Gastrocnemius medialis (tissue), 4 donors: ENCODE data around the gene TNNI3K. TPM values are rescaled to one million over a fixed set of nuclear protein-coding genes. Genes with fewer than 3 reads are reported as not detected.

Source experiments
- ATAC-seq, 2 donors: fragments of 150-250 bp; one replicate each; pipeline ENCODE4 v1.9.1; 2016
- DNase-seq, 2 donors: peaks; one replicate each; pipeline ENCODE4 v3.0.0-alpha.2; 2019
- H3K27ac ChIP-seq, 4 donors: fragments of 200-600 bp; sonication (generic); 1 replicate in 1 of 4; 2 replicates in 3 of 4; pipeline ENCODE4 v1.5.1; 2016 to 2018; ENCODE audit warnings: mild to moderate bottlenecking in 2 of 4, moderate library complexity in 1 of 4
- H3K27me3 ChIP-seq, 3 donors: fragments of 200-600 bp; sonication (generic) in 2 of 3; 1 replicate in 1 of 3; 2 replicates in 2 of 3; pipeline versions ENCODE4 v1.5.1 to v1.6.0; 2016 to 2019; ENCODE audit warnings: mild to moderate bottlenecking in 1 of 3, moderate library complexity in 1 of 3
- H3K36me3 ChIP-seq, 2 donors: fragments of 200-600 bp; sonication (generic) in 1 of 2; one replicate each; pipeline ENCODE4 v1.5.1; 2017 to 2018
- H3K4me1 ChIP-seq, 2 donors: fragments of 200-600 bp; sonication (generic) in 1 of 2; one replicate each; pipeline ENCODE4 v1.5.1; 2016 to 2017; ENCODE audit warnings: mild to moderate bottlenecking in 2 of 2
- H3K4me3 ChIP-seq, 4 donors: fragments of 200-600 bp; sonication (generic) in 3 of 4; 1 replicate in 1 of 4; 2 replicates in 3 of 4; pipeline ENCODE4 v1.5.1; 2016 to 2019; ENCODE audit warnings: mild to moderate bottlenecking in 2 of 4
- H3K9me3 ChIP-seq, 3 donors: fragments of 200-600 bp; sonication (generic) in 2 of 3; 1 replicate in 1 of 3; 2 replicates in 2 of 3; pipeline ENCODE4 v1.5.1; 2016 to 2019
- CTCF ChIP-seq, 5 experiments: fragments of 450-650 bp in 3 of 5; fragments of 200-600 bp in 2 of 5; sonication (generic) in 2 of 5; IDR thresholded peaks in 4 of 5; conservative IDR thresholded peaks in 1 of 5; 1 replicate in 4 of 5; 2 replicates in 1 of 5; pipeline ENCODE4 v1.5.1; 2016 to 2019; ENCODE audit warnings: antibody characterized with exemption in 5 of 5, mild to moderate bottlenecking in 3 of 5, moderate library complexity in 3 of 5
- POLR2A ChIP-seq, 2 donors: fragments of 450-650 bp; IDR thresholded peaks; one replicate each; pipeline ENCODE4 v1.6.1; 2017; ENCODE audit warnings: antibody characterized with exemption in 2 of 2, mild to moderate bottlenecking in 2 of 2, moderate library complexity in 2 of 2
- in situ Hi-C, 4 donors: fragments of 200-750 bp; cut with MboI; loops; one replicate each; pipeline versions ENCODE4 v1.15.0 to v1.8.0; 2017; ENCODE audit warnings: low sequenced_read_pairs in 4 of 4
- intact Hi-C: fragments of 100-400 bp; cut with DNase I; formaldehyde crosslinking; loops from one replicate; pipeline ENCODE4 v1.15.1; 2023; ENCODE audit warnings: low total_unique reads
- total RNA-seq, 4 donors: library from RNA; depleted of rRNA; stranded (reverse); fragments of >200 nt; gene quantifications; one replicate each; pipeline versions ENCODE4 v1.1.0 to v1.2.3, GENCODE V29; 2016

Gene TNNI3K
- total RNA-seq, 4 donors from 2014 or later, result 0.39 to 8.6 (median 4.0) TPM

GRCh38 chr1:74502432-74502831 lies 267.2 kb downstream of the TNNI3K start:
- no peaks in the 10 kb centered on the region for H3K27me3 ChIP-seq
- no peak for TF ChIP-seq POLR2A (IDR thresholded peaks at IDR 0.05)
- no peak for TF ChIP-seq CTCF (IDR thresholded peaks at IDR 0.05 in 4 of 5, conservative IDR thresholded peaks at IDR 0.05 in 1 of 5)
- H3K4me1 ChIP-seq, result peaks cover 0 to 3% of the 10 kb centered on the region in 2 donors
- intact Hi-C loops, result no loop called here
- in situ Hi-C loops, result no loop called here
- DNase-seq, result no peak
- no peak overlapping the region for H3K27ac ChIP-seq
- H3K4me3 ChIP-seq, result no peak overlapping the region
- H3K36me3 ChIP-seq, result no peaks in the 10 kb centered on the region
- no peak for ATAC-seq
- no peaks in the 10 kb centered on the region for H3K9me3 ChIP-seq

- TF ChIP-seq CTCF (IDR thresholded peaks at IDR 0.05 in 4 of 5, conservative IDR thresholded peaks at IDR 0.05 in 1 of 5) (no peak), POLR2A (IDR thresholded peaks at IDR 0.05) (no peak)
- H3K27ac ChIP-seq, result no peak overlapping the region
- H3K4me3 ChIP-seq, result no peak overlapping the region
- peaks cover 0 to 3% of the 10 kb centered on the region in 2 donors for H3K4me1 ChIP-seq
- H3K36me3 ChIP-seq, result no peaks in the 10 kb centered on the region
- no peak for DNase-seq
- intact Hi-C loops, result no loop called here
- H3K27me3 ChIP-seq, result no peaks in the 10 kb centered on the region
- no peak for ATAC-seq
- in situ Hi-C loops, result no loop called here
- no peaks in the 10 kb centered on the region for H3K9me3 ChIP-seq
Measured at GRCh38 chr1:74502858-74503257, 267.7 kb downstream of the TNNI3K start.

DNA sequence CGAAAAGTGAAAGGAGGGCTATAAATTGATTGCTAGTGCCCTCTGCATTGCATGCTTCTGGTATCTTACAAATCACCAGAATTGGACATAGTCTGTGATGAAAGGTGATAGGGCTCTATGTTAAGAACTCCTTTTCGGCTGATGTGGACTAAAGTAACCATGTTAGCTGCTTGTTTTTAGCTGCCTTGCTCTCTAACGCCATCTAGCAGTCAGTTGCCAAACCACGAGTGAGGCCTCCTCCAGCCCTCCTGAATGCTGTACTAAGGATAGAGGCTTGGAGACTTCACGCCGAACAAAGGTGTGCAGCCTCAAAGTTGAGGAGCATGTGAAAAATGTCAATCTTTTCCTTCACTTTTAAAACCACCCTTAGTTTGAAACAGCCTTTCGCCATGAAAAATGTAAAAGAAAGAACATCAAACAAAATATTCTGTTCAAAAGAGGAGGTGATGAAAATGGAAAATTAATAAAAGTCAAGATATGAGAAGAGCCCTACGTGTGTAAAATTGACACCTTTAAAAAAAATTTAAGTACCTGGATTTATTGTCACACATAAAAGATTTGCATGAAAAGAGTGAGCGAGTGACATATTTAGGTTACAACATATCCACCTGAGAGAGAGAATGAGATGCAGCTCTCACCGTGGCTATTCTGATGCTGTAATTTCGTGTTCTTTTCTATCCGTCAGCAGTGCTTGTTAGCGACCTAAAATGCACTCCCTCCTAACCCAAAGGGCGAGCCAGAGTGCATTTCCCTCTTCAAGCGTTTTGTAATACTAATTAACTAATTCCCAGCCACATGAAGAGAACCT lies 269.1 kb downstream of the TNNI3K start:
- no peak overlapping the region for H3K4me3 ChIP-seq
- H3K4me1 ChIP-seq, result peaks cover 0 to 3% of the 10 kb centered on the region in 2 donors
- intact Hi-C loops, result no loop called here
- no peak overlapping the region for H3K27ac ChIP-seq
- H3K27me3 ChIP-seq, result no peaks in the 10 kb centered on the region
- TF ChIP-seq CTCF (IDR thresholded peaks at IDR 0.05 in 4 of 5, conservative IDR thresholded peaks at IDR 0.05 in 1 of 5) (peak in 2 of 5 experiments; percentile 40 to 54), POLR2A (IDR thresholded peaks at IDR 0.05) (no peak)
- peak in 1 of 2 donors; percentile 58 for ATAC-seq
- in situ Hi-C loops, result no loop called here
- H3K9me3 ChIP-seq, result no peaks in the 10 kb centered on the region
- H3K36me3 ChIP-seq, result no peaks in the 10 kb centered on the region
- no peak for DNase-seq

DNA sequence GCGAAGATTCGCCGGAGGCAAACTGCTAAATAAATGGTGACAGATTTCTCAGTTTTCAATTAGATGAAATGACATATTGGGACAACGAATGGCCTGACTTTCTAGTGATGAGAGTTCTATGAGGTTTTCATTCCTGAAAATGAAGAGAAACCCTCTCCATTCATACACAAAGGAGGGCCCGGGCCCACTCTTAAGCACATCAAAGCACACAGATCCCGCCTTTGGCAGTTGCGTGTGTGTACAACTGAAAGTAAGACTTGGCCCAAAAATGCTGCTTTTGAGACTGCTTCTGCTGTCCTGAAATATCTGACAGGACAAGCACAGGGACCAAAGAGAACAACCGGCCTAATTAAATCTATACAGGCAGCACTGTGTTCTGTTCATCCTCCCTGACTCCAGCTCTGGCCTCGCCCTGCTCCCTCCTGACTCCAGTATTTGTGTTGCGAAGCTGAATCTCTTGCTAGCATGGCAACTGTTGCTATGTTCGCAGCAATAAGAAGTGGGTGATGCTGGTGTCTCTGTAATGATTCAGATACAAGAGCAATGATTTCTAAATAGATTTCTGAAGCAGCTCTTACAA lies 269.8 kb downstream of the TNNI3K start:
- intact Hi-C loops (no loop called here), in situ Hi-C loops (no loop called here)
- H3K27ac ChIP-seq, result no peak overlapping the region
- H3K27me3 ChIP-seq, result no peaks in the 10 kb centered on the region
- ATAC-seq (no peak), DNase-seq (no peak)
- TF ChIP-seq POLR2A (IDR thresholded peaks at IDR 0.05) (no peak), CTCF (IDR thresholded peaks at IDR 0.05 in 4 of 5, conservative IDR thresholded peaks at IDR 0.05 in 1 of 5) (no peak)
- H3K4me3 ChIP-seq, result no peak overlapping the region
- peaks cover 0 to 3% of the 10 kb centered on the region in 2 donors for H3K4me1 ChIP-seq
- H3K36me3 ChIP-seq, result no peaks in the 10 kb centered on the region
- H3K9me3 ChIP-seq, result no peaks in the 10 kb centered on the region
